Neural cell (in vitro differentiated cells): ENCODE measurements around the gene C9orf40. TPM values are rescaled to one million over a fixed set of nuclear protein-coding genes. Genes with fewer than 3 reads are reported as not detected.

Experiments
- H2AFZ ChIP-seq: fragments of 200-600, 300-800 bp; sonication (generic), shearing (Covaris generic); 2 replicates; pipeline ENCODE4 v1.6.0; 2014; ENCODE audit warnings: low read depth, mild to moderate bottlenecking, antibody characterized with exemption, low read length, moderate library complexity
- H3F3A ChIP-seq: fragments of 200-600 bp; shearing (Covaris generic); 2 replicates; pipeline ENCODE4 v1.6.1; 2016; ENCODE audit warnings: mild to moderate bottlenecking, moderate library complexity, mixed read lengths, antibody characterized with exemption, low read length; ENCODE audit not compliant: insufficient read depth, poor library complexity, severe bottlenecking
- H3K27ac ChIP-seq: fragments of 200-600, 300-800 bp; sonication (generic), shearing (Covaris generic); 2 replicates; pipeline ENCODE4 v1.5.1; 2014; ENCODE audit warnings: mild to moderate bottlenecking, low read length, moderate library complexity
- H3K27me3 ChIP-seq: fragments of 300-800, 200-600 bp; sonication (generic), shearing (Covaris generic); 2 replicates; pipeline ENCODE4 v1.6.0; 2014; ENCODE audit warnings: mild to moderate bottlenecking, low read depth, low read length, moderate library complexity; ENCODE audit not compliant: insufficient read depth
- H3K36me3 ChIP-seq: fragments of 300-800, 200-600 bp; sonication (generic), shearing (Covaris generic); 2 replicates; pipeline ENCODE4 v1.5.1; 2014; ENCODE audit warnings: mild to moderate bottlenecking, antibody characterized with exemption, low read length, moderate library complexity; ENCODE audit not compliant: insufficient read depth
- H3K4me2 ChIP-seq: fragments of 300-800, 200-600 bp; sonication (generic), shearing (Covaris generic); 2 replicates; pipeline ENCODE4 v1.6.0; 2014; ENCODE audit warnings: mild to moderate bottlenecking, low read length
- H3K4me3 ChIP-seq: fragments of 300-800, 200-600 bp; sonication (generic), shearing (Covaris generic); 2 replicates; pipeline ENCODE4 v1.5.1; 2014; ENCODE audit warnings: mild to moderate bottlenecking, low read length, moderate library complexity
- H3K79me2 ChIP-seq: fragments of 200-600 bp; shearing (Covaris generic); replicated peaks from 2 replicates; pipeline ENCODE4 v1.6.0; 2014; ENCODE audit warnings: mild to moderate bottlenecking, low read length, moderate library complexity; ENCODE audit not compliant: insufficient read depth
- H3K9ac ChIP-seq: fragments of 300-800, 200-600 bp; sonication (generic), shearing (Covaris generic); 2 replicates; pipeline ENCODE4 v1.6.1; 2016; ENCODE audit warnings: mild to moderate bottlenecking, low read length, mixed read lengths
- H3K9me2 ChIP-seq: fragments of 200-600 bp; shearing (Covaris generic); 2 replicates; pipeline ENCODE4 v1.6.1; 2016; ENCODE audit warnings: mild to moderate bottlenecking, low read length, mixed read lengths; ENCODE audit not compliant: insufficient read depth
- H3K9me3 ChIP-seq: fragments of 200-600, 300-800 bp; sonication (generic), shearing (Covaris generic); 2 replicates; pipeline ENCODE4 v1.6.1; 2016; ENCODE audit warnings: mild to moderate bottlenecking, mixed run types, low read length, moderate library complexity, mixed read lengths
- H4K20me1 ChIP-seq: fragments of 200-600 bp; shearing (Covaris generic); 2 replicates; pipeline ENCODE4 v1.6.1; 2016; ENCODE audit warnings: mild to moderate bottlenecking, mixed run types; ENCODE audit not compliant: insufficient read depth
- EP300 ChIP-seq: fragments of 450-650 bp; conservative IDR thresholded peaks from 2 replicates; pipeline ENCODE4 v1.6.1; 2014; ENCODE audit warnings: antibody characterized with exemption, mild to moderate bottlenecking, moderate library complexity; ENCODE audit not compliant: poor library complexity, severe bottlenecking
- EZH2 ChIP-seq: fragments of 200-600, 300-800 bp; shearing (Covaris generic), sonication (generic); IDR thresholded peaks from 2 replicates; pipeline ENCODE4 v1.6.1; 2014; ENCODE audit warnings: antibody characterized with exemption, low read length, borderline replicate concordance, mild to moderate bottlenecking; ENCODE audit not compliant: insufficient read depth, poor library complexity, severe bottlenecking
- MXI1 ChIP-seq: fragments of 450-650 bp; conservative IDR thresholded peaks from 2 replicates; pipeline ENCODE4 v1.6.1; 2014; ENCODE audit warnings: antibody characterized with exemption, mild to moderate bottlenecking; ENCODE audit not compliant: poor library complexity, severe bottlenecking
- POLR2AphosphoS5 ChIP-seq: IDR thresholded peaks from 2 replicates; pipeline ENCODE4 v1.6.1; 2012
- RAD21 ChIP-seq: fragments of 450-650 bp; conservative IDR thresholded peaks from 2 replicates; pipeline ENCODE4 v1.6.1; 2014; ENCODE audit warnings: antibody characterized with exemption, mild to moderate bottlenecking, moderate library complexity
- SMC3 ChIP-seq: fragments of 450-650 bp; conservative IDR thresholded peaks from 2 replicates; pipeline ENCODE4 v1.6.1; 2014; ENCODE audit warnings: antibody characterized with exemption, mild to moderate bottlenecking, moderate library complexity; ENCODE audit not compliant: poor library complexity
- TAF1 ChIP-seq: IDR thresholded peaks from 2 replicates; pipeline ENCODE4 v1.6.1; 2012; ENCODE audit warnings: low read depth
- polyA plus RNA-seq: library from polyadenylated mRNA; depleted of rRNA; stranded (reverse); fragments of >200 nt; gene quantifications from 2 replicates; pipeline ENCODE4 v1.2.3, GENCODE V29; 2014
- TF ChIP-seq, protein P1 (sequence below): fragments of 450-650 bp; IDR thresholded peaks from 2 replicates; pipeline ENCODE4 v1.5.1; 2014; ENCODE audit warnings: antibody characterized with exemption, mild to moderate bottlenecking, moderate library complexity; ENCODE audit not compliant: poor library complexity, severe bottlenecking
- TF ChIP-seq, protein P2 (sequence below): IDR thresholded peaks from 2 replicates; pipeline ENCODE4 v1.6.1; 2012; ENCODE audit warnings: borderline replicate concordance

Gene C9orf40
- polyA plus RNA-seq, 1 donor from 2014 or later: 14.4 TPM

DNA sequence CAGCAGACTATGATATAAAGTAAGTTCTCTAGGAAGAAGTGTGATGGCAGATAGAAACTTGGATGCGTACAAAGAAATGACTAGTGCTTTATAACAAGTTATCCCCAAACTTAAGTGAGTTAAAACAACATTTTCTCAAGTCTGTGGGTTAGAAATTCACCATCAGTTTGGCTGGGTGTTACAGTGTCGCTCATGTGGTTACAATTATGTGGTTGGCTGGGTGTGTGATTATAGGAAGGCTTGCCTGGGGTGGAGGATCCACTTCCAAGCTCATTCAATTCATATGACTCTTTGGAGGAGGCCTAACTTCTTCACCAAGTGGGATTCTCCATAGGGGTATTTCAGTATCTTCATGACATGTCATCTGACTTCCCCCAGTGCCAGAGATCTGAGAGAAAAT lies 10.3 kb upstream of the C9orf40 start:
- Histone ChIP-seq H3K9me3 (no peaks in the 10 kb centered on the region), H3K36me3 (no peaks in the 10 kb centered on the region), H3K79me2 (no peaks in the 10 kb centered on the region), H3F3A (no peaks in the 10 kb centered on the region), H2AFZ (no peak overlapping the region), H3K27me3 (no peaks in the 10 kb centered on the region), H3K4me2 (no peak overlapping the region), H3K27ac (no peak overlapping the region), H3K4me3 (no peak overlapping the region), H3K9ac (no peak overlapping the region), H4K20me1 (no peaks in the 10 kb centered on the region), H3K9me2 (no peaks in the 10 kb centered on the region)
- TF ChIP-seq MXI1: no peak
- TF ChIP-seq EP300: no peak
- TF ChIP-seq RAD21: no peak
- TF ChIP-seq SMC3: no peak
- TF ChIP-seq TAF1: no peak
- TF ChIP-seq, protein P1, sequence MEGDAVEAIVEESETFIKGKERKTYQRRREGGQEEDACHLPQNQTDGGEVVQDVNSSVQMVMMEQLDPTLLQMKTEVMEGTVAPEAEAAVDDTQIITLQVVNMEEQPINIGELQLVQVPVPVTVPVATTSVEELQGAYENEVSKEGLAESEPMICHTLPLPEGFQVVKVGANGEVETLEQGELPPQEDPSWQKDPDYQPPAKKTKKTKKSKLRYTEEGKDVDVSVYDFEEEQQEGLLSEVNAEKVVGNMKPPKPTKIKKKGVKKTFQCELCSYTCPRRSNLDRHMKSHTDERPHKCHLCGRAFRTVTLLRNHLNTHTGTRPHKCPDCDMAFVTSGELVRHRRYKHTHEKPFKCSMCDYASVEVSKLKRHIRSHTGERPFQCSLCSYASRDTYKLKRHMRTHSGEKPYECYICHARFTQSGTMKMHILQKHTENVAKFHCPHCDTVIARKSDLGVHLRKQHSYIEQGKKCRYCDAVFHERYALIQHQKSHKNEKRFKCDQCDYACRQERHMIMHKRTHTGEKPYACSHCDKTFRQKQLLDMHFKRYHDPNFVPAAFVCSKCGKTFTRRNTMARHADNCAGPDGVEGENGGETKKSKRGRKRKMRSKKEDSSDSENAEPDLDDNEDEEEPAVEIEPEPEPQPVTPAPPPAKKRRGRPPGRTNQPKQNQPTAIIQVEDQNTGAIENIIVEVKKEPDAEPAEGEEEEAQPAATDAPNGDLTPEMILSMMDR: no peak
- TF ChIP-seq, protein P2, sequence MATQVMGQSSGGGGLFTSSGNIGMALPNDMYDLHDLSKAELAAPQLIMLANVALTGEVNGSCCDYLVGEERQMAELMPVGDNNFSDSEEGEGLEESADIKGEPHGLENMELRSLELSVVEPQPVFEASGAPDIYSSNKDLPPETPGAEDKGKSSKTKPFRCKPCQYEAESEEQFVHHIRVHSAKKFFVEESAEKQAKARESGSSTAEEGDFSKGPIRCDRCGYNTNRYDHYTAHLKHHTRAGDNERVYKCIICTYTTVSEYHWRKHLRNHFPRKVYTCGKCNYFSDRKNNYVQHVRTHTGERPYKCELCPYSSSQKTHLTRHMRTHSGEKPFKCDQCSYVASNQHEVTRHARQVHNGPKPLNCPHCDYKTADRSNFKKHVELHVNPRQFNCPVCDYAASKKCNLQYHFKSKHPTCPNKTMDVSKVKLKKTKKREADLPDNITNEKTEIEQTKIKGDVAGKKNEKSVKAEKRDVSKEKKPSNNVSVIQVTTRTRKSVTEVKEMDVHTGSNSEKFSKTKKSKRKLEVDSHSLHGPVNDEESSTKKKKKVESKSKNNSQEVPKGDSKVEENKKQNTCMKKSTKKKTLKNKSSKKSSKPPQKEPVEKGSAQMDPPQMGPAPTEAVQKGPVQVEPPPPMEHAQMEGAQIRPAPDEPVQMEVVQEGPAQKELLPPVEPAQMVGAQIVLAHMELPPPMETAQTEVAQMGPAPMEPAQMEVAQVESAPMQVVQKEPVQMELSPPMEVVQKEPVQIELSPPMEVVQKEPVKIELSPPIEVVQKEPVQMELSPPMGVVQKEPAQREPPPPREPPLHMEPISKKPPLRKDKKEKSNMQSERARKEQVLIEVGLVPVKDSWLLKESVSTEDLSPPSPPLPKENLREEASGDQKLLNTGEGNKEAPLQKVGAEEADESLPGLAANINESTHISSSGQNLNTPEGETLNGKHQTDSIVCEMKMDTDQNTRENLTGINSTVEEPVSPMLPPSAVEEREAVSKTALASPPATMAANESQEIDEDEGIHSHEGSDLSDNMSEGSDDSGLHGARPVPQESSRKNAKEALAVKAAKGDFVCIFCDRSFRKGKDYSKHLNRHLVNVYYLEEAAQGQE: no peak
- no peak for TF ChIP-seq POLR2AphosphoS5
- TF ChIP-seq EZH2: no peak

DNA sequence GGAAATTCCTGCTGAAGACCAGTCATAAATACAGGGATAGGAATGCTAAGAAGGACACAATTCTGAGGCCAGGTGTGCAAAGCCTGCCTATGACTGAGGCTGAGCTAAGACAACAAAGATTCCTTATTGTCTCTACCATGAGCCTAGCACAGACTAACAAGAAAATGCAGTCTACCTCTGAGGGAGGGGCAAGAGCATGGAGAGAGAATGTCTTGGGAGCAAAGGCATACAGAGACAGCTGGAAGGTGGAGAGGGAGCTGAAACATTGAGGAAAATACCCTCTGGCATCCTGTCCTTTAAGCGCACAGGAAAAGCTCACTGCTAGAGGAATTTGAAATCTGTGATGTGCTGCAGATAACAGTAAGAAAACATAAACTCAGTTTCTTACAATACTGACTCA lies 8.8 kb upstream of the C9orf40 start:
- no peak overlapping the region for H3K4me2 ChIP-seq
- no peak overlapping the region for H3K27ac ChIP-seq
- H3K27me3 ChIP-seq: no peaks in the 10 kb centered on the region
- H4K20me1 ChIP-seq: no peaks in the 10 kb centered on the region
- no peaks in the 10 kb centered on the region for H3F3A ChIP-seq
- no peaks in the 10 kb centered on the region for H3K9me3 ChIP-seq
- TF ChIP-seq RAD21 (no peak), MXI1 (no peak), POLR2AphosphoS5 (no peak), TAF1 (no peak), SMC3 (no peak), EZH2 (no peak), EP300 (no peak)
- TF ChIP-seq, protein P1: no peak
- TF ChIP-seq, protein P2: no peak
- no peaks in the 10 kb centered on the region for H3K9me2 ChIP-seq
- H2AFZ ChIP-seq: no peak overlapping the region
- H3K79me2 ChIP-seq: no peaks in the 10 kb centered on the region
- no peak overlapping the region for H3K4me3 ChIP-seq
- H3K9ac ChIP-seq: no peak overlapping the region
- H3K36me3 ChIP-seq: no peaks in the 10 kb centered on the region
